Lower leg skin (tissue), 3 donors: Measurements from ENCODE around the gene NSMCE1.

ENCODE experiments used
- POLR2A ChIP-seq, 2 donors: fragments of 450-650 bp; IDR thresholded peaks; one replicate each; pipeline ENCODE4 v1.6.1; 2016 to 2017; ENCODE audit warnings: antibody characterized with exemption in 2 of 2, mild to moderate bottlenecking in 1 of 2, moderate library complexity in 1 of 2
- TF ChIP-seq, protein P1 (sequence below), 3 donors: fragments of 450-650 bp; IDR thresholded peaks; one replicate each; pipeline ENCODE4 v1.5.1; 2016; ENCODE audit warnings: antibody characterized with exemption in 3 of 3, mild to moderate bottlenecking in 3 of 3, moderate library complexity in 2 of 3

DNA sequence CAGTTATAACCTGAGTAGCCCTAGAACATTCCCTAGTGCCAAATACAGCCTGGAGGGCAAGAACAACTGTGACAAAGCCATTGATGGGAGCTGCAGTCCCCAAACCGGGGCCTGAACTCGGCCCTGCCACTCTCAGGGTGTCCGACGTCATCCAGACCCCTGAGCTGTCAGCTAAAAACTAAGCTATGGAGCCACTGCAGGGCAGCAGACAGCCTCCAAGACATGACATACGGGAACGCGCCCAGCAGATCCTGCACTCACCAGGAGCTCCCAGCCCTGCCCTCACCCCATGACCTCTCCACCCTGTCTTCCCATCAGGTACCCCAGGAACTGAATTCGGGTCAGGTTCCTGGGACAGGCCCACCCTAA lies 36.9 kb downstream of the NSMCE1 start:
- TF ChIP-seq, protein P1, sequence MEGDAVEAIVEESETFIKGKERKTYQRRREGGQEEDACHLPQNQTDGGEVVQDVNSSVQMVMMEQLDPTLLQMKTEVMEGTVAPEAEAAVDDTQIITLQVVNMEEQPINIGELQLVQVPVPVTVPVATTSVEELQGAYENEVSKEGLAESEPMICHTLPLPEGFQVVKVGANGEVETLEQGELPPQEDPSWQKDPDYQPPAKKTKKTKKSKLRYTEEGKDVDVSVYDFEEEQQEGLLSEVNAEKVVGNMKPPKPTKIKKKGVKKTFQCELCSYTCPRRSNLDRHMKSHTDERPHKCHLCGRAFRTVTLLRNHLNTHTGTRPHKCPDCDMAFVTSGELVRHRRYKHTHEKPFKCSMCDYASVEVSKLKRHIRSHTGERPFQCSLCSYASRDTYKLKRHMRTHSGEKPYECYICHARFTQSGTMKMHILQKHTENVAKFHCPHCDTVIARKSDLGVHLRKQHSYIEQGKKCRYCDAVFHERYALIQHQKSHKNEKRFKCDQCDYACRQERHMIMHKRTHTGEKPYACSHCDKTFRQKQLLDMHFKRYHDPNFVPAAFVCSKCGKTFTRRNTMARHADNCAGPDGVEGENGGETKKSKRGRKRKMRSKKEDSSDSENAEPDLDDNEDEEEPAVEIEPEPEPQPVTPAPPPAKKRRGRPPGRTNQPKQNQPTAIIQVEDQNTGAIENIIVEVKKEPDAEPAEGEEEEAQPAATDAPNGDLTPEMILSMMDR (IDR thresholded peaks at IDR 0.05), result no peak
- TF ChIP-seq POLR2A (IDR thresholded peaks at IDR 0.05), result no peak
